SK-N-SH (cell line): ENCODE measurements around the gene KCNQ5. TPM values are rescaled to one million over a fixed set of nuclear protein-coding genes. Genes with fewer than 3 reads are reported as not detected.

Experiments
- CTCF ChIA-PET: fragments of 300-600, 350-600 bp; formaldehyde crosslinking; extraction: SDS; loops from one replicate; lab custom pipeline; 2021; lab: Yijun Ruan, JAX
- POLR2A ChIA-PET: fragments of 350-600 bp; sonication (Branson Sonifier 250); formaldehyde crosslinking; extraction: SDS; loops from one replicate; lab custom pipeline; 2020; ENCODE audit warnings: antibody characterized with exemption, inconsistent platforms; lab: Yijun Ruan, JAX
- DNase-seq: peaks from one replicate; pipeline ENCODE4 v3.0.0; 2012
- H2AFZ ChIP-seq: fragments of 200-600 bp; sonication (generic); 2 replicates; pipeline ENCODE4 v1.8.1; 2016; ENCODE audit warnings: antibody characterized with exemption, mild to moderate bottlenecking, low read depth
- H3F3A ChIP-seq: fragments of 200-600 bp; sonication (generic); replicated peaks from 2 replicates; pipeline ENCODE3; 2016; ENCODE audit warnings: antibody characterized with exemption, mild to moderate bottlenecking; ENCODE audit not compliant: insufficient read depth
- H3K27ac ChIP-seq, 2 experiments: fragments of 200-500 bp in 1 of 2; fragments of 200-600 bp in 1 of 2; sonication (Bioruptor generic) in 1 of 2; sonication (generic), shearing (Covaris generic) in 1 of 2; 2 replicates each; pipeline versions ENCODE4 v1.5.1 to v1.6.1; 2014 to 2016; ENCODE audit warnings: low read depth in 2 of 2, inconsistent platforms in 1 of 2, low read length in 1 of 2, mild to moderate bottlenecking in 1 of 2, mixed read lengths in 1 of 2
- H3K27me3 ChIP-seq: fragments of 200-600 bp; sonication (generic), shearing (Covaris generic); 2 replicates; pipeline ENCODE4 v1.6.1; 2016; ENCODE audit warnings: mixed run types; ENCODE audit not compliant: insufficient read depth
- H3K36me3 ChIP-seq, 2 experiments: fragments of 200-500 bp in 1 of 2; fragments of 200-600 bp in 1 of 2; sonication (Bioruptor generic) in 1 of 2; sonication (generic) in 1 of 2; replicated peaks in 1 of 2; 2 replicates each; pipeline versions ENCODE3 to v1.5.1; 2014 to 2016; ENCODE audit warnings: low read length in 1 of 2, mild to moderate bottlenecking in 1 of 2; ENCODE audit not compliant: insufficient read depth in 2 of 2, control insufficient read depth in 1 of 2
- H3K4me1 ChIP-seq, 2 experiments: fragments of 200-500 bp in 1 of 2; fragments of 200-600 bp in 1 of 2; sonication (Bioruptor generic) in 1 of 2; sonication (generic), shearing (Covaris generic) in 1 of 2; 2 replicates each; pipeline versions ENCODE4 v1.5.1 to v1.6.1; 2014 to 2016; ENCODE audit warnings: low read depth in 1 of 2, low read length in 1 of 2, mixed run types in 1 of 2; ENCODE audit not compliant: insufficient read depth in 2 of 2, control insufficient read depth in 1 of 2
- H3K4me2 ChIP-seq: fragments of 200-600 bp; sonication (generic), shearing (Covaris generic); 2 replicates; pipeline ENCODE4 v1.6.1; 2017; ENCODE audit warnings: mixed run types
- H3K4me3 ChIP-seq, 2 experiments: fragments of 200-500 bp in 1 of 2; fragments of 200-600 bp in 1 of 2; sonication (Bioruptor generic) in 1 of 2; sonication (generic), shearing (Covaris generic) in 1 of 2; 2 replicates each; pipeline versions ENCODE4 v1.5.1 to v1.8.1; 2014 to 2016; ENCODE audit warnings: low read depth in 2 of 2, inconsistent platforms in 1 of 2, low read length in 1 of 2, mild to moderate bottlenecking in 1 of 2, mixed read lengths in 1 of 2, moderate library complexity in 1 of 2
- H3K79me2 ChIP-seq: fragments of 200-600 bp; sonication (generic); 2 replicates; pipeline ENCODE4 v1.8.1; 2017; ENCODE audit warnings: mild to moderate bottlenecking; ENCODE audit not compliant: insufficient read depth
- H3K9ac ChIP-seq: fragments of 200-600 bp; sonication (generic); 2 replicates; pipeline ENCODE4 v1.6.1; 2017; ENCODE audit warnings: mixed run types
- H3K9me2 ChIP-seq: fragments of 200-600 bp; sonication (generic); 2 replicates; pipeline ENCODE4 v1.6.1; 2017; ENCODE audit warnings: mixed run types
- H3K9me3 ChIP-seq: fragments of 200-600 bp; sonication (generic); 2 replicates; pipeline ENCODE4 v1.6.1; 2017; ENCODE audit warnings: mixed run types, mild to moderate bottlenecking, moderate library complexity
- H4K20me1 ChIP-seq: fragments of 200-600 bp; sonication (generic); 2 replicates; pipeline ENCODE4 v1.6.1; 2017; ENCODE audit warnings: mild to moderate bottlenecking, mixed run types; ENCODE audit not compliant: insufficient read depth
- CHD2 ChIP-seq: fragments of 150-350 bp; IDR thresholded peaks from 2 replicates; pipeline ENCODE4 v1.6.1; 2018; ENCODE audit warnings: low read length; ENCODE audit not compliant: partially characterized antibody
- CTCF ChIP-seq: fragments of 200-600 bp; sonication (generic); IDR thresholded peaks from 2 replicates; pipeline ENCODE4 v1.6.1; 2017; ENCODE audit warnings: antibody characterized with exemption, mild to moderate bottlenecking, moderate library complexity
- ELF1 ChIP-seq: IDR thresholded peaks from 2 replicates; pipeline ENCODE4 v1.4.0; 2012
- EP300 ChIP-seq, 2 experiments: IDR thresholded peaks; 2 replicates each; pipeline versions ENCODE4 v1.4.0 to v1.6.1; 2012; ENCODE audit warnings: borderline replicate concordance in 1 of 2, low read depth in 1 of 2, low read length in 1 of 2
- FOSL2 ChIP-seq: IDR thresholded peaks from 2 replicates; pipeline ENCODE4 v1.4.0; 2012; ENCODE audit warnings: low read depth, mild to moderate bottlenecking, moderate library complexity, borderline replicate concordance
- FOXJ3 ChIP-seq: sonication (generic); formaldehyde crosslinking; IDR thresholded peaks from 2 replicates; pipeline ENCODE4 v1.5.1; 2020; ENCODE audit warnings: mild to moderate bottlenecking, missing genetic modification reagents
- GATA2 ChIP-seq: sonication (generic); formaldehyde crosslinking; IDR thresholded peaks from 2 replicates; pipeline ENCODE4 v1.5.0; 2020; ENCODE audit warnings: mild to moderate bottlenecking, missing genetic modification reagents
- JUND ChIP-seq: IDR thresholded peaks from 2 replicates; pipeline ENCODE4 v1.4.0; 2012
- NFIC ChIP-seq: IDR thresholded peaks from 2 replicates; pipeline ENCODE4 v1.4.0; 2012; ENCODE audit warnings: borderline replicate concordance
- RCOR1 ChIP-seq: fragments of 150-350 bp; IDR thresholded peaks from 2 replicates; pipeline ENCODE4 v1.6.1; 2017; ENCODE audit warnings: antibody characterized with exemption, low read length
- SIN3A ChIP-seq: IDR thresholded peaks from 2 replicates; pipeline ENCODE4 v1.6.1; 2012; ENCODE audit warnings: low read depth, mild to moderate bottlenecking, low read length, moderate library complexity, borderline replicate concordance
- SMC3 ChIP-seq: IDR thresholded peaks from 2 replicates; pipeline ENCODE4 v1.6.1; 2012; ENCODE audit warnings: low read depth, low read length, improper control_type of control experiment
- TEAD4 ChIP-seq: IDR thresholded peaks from 2 replicates; pipeline ENCODE4 v1.4.0; 2012; ENCODE audit warnings: mild to moderate bottlenecking, borderline replicate concordance; ENCODE audit not compliant: insufficient read depth
- USF1 ChIP-seq: IDR thresholded peaks from 2 replicates; pipeline ENCODE4 v1.4.0; 2012; ENCODE audit warnings: low read depth, borderline replicate concordance
- USF2 ChIP-seq: fragments of 150-350 bp; IDR thresholded peaks from 2 replicates; pipeline ENCODE4 v1.6.1; 2017; ENCODE audit warnings: antibody characterized with exemption, low read length, low read depth, borderline replicate concordance
- YY1 ChIP-seq: IDR thresholded peaks from 2 replicates; pipeline ENCODE4 v1.4.0; 2012; ENCODE audit warnings: low read depth, mild to moderate bottlenecking
- WGBS: methylation state at CpG from one replicate; pipeline ENCODE4 v1.1.6; 2017; ENCODE audit warnings: low lambda C conversion rate; 5-methylcytosine and 5-hydroxymethylcytosine counted together
- polyA plus RNA-seq, 3 experiments: library from polyadenylated mRNA; depleted of rRNA; stranded (reverse); fragments of >200 nt; gene quantifications; 2 replicates each; pipeline ENCODE4 v1.2.3, GENCODE V29; 2012

The KCNQ5 gene
- polyA plus RNA-seq, 1 of the 3 experiments (the other 2 are of a cell fraction) = 3.2 TPM

DNA sequence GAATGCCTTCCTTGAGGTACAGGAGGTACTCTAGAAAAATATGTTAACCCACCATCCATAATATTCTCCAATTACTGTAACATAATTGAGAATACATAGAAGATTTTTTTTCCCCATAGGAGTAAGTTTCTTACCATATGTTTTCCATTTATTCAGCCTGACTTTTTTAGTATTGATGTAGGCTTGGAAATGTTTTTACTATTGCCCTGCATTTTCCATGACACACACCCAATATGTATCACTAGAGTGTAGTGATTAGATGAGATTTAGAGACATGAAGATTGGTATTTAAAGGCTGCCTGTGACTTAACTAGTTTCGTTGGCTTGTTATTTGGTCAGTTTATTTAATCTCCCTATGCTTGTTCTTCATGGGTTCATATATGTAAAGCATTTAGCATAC, 39.5 kb downstream of the KCNQ5 start:
- H3K36me3 ChIP-seq = peaks cover 0 to 7% of the 10 kb centered on the region in 2 experiments
- no peak for DNase-seq
- peaks cover 15% of the 10 kb centered on the region for H3F3A ChIP-seq
- TF ChIP-seq JUND (no peak), TEAD4 (no peak), EP300 (IDR thresholded peaks at IDR 0.05; ENCODE audit: borderline replicate concordance in 1 of 2, low read depth in 1 of 2, low read length in 1 of 2) (no peak), SMC3 (no peak), USF2 (no peak), ELF1 (no peak), SIN3A (no peak), CHD2 (no peak), GATA2 (CRISPR knock-in tag) (no peak), FOSL2 (no peak), FOXJ3 (CRISPR knock-in tag) (no peak), NFIC (no peak), YY1 (no peak), CTCF (no peak), RCOR1 (no peak), USF1 (no peak)
- TF ChIP-seq, all 33 proteins: peak for 0
- no peaks in the 10 kb centered on the region; the same call in 1 of the 2 replicates for H3K9me3 ChIP-seq
- POLR2A ChIA-PET = no interaction called here
- no peak overlapping the region for H3K4me3 ChIP-seq
- H4K20me1 ChIP-seq = no peaks in the 10 kb centered on the region
- H3K9me2 ChIP-seq = no peaks in the 10 kb centered on the region
- H3K4me2 ChIP-seq = no peak overlapping the region
- CTCF ChIA-PET = no interaction called here
- no peaks in the 10 kb centered on the region for H3K27me3 ChIP-seq
- 79% methylated on average over 1 of the region's 1 CpG for WGBS
- no peak overlapping the region for H3K27ac ChIP-seq
- no peak overlapping the region for H3K9ac ChIP-seq
- H2AFZ ChIP-seq = no peak overlapping the region
- H3K79me2 ChIP-seq = peaks cover 74% of the 10 kb centered on the region
- peaks cover 0 to 13% of the 10 kb centered on the region in 2 experiments; a peak in 2 of 4 replicates for H3K4me1 ChIP-seq
